ENCODE results near the gene RNF13.

Gene RNF13

GRCh38 chr3:149770246-149770645, 42.8 kb upstream of the RNF13 start:
- H3K4me3 ChIP-seq (replicated peaks in 1 of 2; ENCODE audit: low read depth in 2 of 2, low read length in 2 of 2): no peak overlapping the region
- no peak for DNase-seq (ENCODE audit: low read depth in 2 of 2)
- peak; percentile 3 for TF ChIP-seq CTCF (IDR thresholded peaks at IDR 0.05; ENCODE audit: low read depth, low read length)

- peak; percentile 47 to 59 for DNase-seq (ENCODE audit: low read depth in 2 of 2)
- TF ChIP-seq CTCF (IDR thresholded peaks at IDR 0.05; ENCODE audit: low read depth, low read length): peak; percentile 90
- H3K4me3 ChIP-seq (replicated peaks in 1 of 2; ENCODE audit: low read depth in 2 of 2, low read length in 2 of 2): no peak overlapping the region
These were observed 41.3 kb upstream of the RNF13 start for GRCh38 chr3:149771652-149772271.

- no peak for TF ChIP-seq CTCF (IDR thresholded peaks at IDR 0.05; ENCODE audit: low read depth, low read length)
- DNase-seq (ENCODE audit: low read depth in 2 of 2): no peak
- no peak overlapping the region for H3K4me3 ChIP-seq (replicated peaks in 1 of 2; ENCODE audit: low read depth in 2 of 2, low read length in 2 of 2)
These were observed 40.2 kb upstream of the RNF13 start for GRCh38 chr3:149772861-149773260.

GRCh38 chr3:149776170-149776569, 36.8 kb upstream of the RNF13 start:
- no peak overlapping the region for H3K4me3 ChIP-seq (replicated peaks in 1 of 2; ENCODE audit: low read depth in 2 of 2, low read length in 2 of 2)
- DNase-seq (ENCODE audit: low read depth in 2 of 2): no peak
- TF ChIP-seq CTCF (IDR thresholded peaks at IDR 0.05; ENCODE audit: low read depth, low read length): no peak

- H3K4me3 ChIP-seq (replicated peaks in 1 of 2; ENCODE audit: low read depth in 2 of 2, low read length in 2 of 2): no peak overlapping the region
- DNase-seq (ENCODE audit: low read depth in 2 of 2): no peak
- no peak for TF ChIP-seq CTCF (IDR thresholded peaks at IDR 0.05; ENCODE audit: low read depth, low read length)
These were observed 35.4 kb upstream of the RNF13 start for GRCh38 chr3:149777414-149778214.

GRCh38 chr3:149781211-149781610, 31.8 kb upstream of the RNF13 start:
- TF ChIP-seq CTCF (IDR thresholded peaks at IDR 0.05; ENCODE audit: low read depth, low read length): no peak
- no peak overlapping the region for H3K4me3 ChIP-seq (replicated peaks in 1 of 2; ENCODE audit: low read depth in 2 of 2, low read length in 2 of 2)
- no peak for DNase-seq (ENCODE audit: low read depth in 2 of 2)
